GM18907 (cell line): ENCODE measurements around the gene SVIL.
A peak's percentile ranks its signal among the peaks of the same experiment; 100 is the strongest.
"Not testable (repeated sequence)": the region's sequence is repeated elsewhere in the genome, so short reads cannot be mapped to it uniquely, and the experiment has no call there.

ENCODE experiments used
- ATAC-seq: cut with Tn5 transposase; IDR thresholded peaks from one replicate; pipeline ENCODE4 v1.9.1; 2021; ENCODE audit warnings: mild to moderate bottlenecking, moderate library complexity; ENCODE audit not compliant: unreplicated experiment

Gene SVIL

DNA sequence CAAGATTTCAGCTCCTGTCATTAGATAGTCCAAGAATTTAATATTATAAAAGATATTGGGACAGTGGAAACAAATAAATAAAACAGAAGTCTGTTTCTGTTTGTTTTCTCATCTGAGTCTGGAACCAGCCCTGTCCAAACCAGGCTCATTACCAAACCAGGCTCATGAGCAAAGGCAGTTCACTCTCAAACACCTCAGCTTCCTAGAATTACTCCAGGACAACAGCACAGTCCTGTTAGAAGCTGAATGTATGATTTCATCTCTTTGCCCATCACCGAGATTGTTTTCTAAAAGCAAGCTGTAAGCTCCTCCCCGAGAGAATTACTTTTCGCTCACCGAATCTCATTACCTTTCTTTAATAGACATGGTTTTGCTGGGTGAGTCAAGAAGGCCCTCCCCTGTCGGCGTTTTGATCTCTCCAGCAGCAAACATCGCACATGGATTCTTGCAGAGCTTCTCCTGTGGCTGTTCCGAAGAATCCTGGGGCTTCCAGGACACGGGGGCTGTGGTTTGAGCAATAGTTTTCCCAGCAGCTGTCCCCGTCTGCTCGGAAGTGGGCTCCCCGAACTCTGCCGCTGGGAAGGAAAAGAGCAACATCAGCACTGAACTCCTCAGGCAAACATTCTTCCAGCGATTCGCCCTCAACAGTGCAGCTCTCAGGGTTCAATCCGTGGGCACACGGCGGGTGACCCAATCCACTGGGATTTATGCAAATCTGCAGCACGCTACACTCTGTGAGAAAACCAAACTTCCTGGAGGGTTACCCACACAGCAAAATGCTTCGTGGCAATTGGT lies 112.5 kb downstream of the SVIL start:
- no peak for ATAC-seq

- no peak for ATAC-seq
Measured at GRCh38 chr10:29519659-29520058, 115.1 kb downstream of the SVIL start.

DNA sequence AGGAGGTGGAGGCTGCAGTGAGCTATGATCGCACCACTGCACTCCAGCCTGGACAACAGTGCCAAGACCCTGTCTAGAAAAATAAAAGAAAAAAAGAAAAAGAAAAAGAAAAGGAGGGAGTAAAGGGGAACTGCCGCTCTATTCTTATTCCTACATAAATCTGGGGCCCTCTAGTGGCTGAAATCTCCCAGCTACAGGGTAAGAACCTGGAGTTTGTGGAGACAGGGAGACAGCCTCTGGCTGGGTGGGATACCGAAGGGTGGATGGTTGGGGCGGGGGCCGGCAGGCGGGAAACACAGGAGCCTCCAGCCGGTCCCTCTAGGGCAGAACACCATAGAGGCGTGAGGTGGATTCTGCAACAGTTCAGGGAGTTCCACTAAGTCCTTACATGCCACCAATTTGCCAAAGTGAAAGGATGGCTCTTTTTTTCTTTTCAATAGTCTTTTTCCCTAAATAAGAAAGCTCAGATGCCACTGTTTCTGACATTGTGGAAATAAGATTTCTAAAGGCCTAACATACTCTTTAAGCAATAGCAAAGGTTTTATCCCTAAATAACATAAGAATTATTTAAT lies 117.3 kb downstream of the SVIL start:
- no peak for ATAC-seq

DNA sequence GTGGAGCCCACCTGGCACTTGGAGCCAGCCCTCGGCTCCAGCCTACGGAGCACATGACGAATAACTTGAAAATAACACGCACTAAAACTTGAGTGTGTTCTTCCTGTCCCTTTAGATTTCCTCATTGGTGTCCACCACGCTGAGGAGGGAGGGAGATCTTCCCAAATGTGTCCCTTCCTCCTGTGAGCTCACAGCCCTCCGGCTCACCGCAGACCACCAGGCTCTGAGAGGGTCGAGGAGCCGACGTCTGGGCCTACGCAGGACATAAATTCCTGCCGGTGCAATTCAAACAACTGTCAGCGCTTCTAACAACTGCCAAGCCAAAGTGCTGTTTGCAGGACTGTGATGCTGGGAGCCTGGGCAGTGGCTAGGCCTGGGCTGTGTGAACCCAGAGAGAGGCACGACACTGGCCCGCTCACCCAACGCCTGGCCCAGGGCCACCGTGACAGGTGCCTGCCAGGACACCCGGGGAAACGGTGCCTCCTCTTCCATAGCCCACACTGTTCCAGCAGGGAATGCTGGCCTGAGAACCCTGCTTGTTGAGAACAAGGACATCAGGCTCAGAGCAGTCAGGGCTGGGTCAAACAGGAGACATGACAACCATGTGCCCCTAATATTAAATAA lies 118.3 kb downstream of the SVIL start:
- not testable (repeated sequence) for ATAC-seq

- ATAC-seq, result not testable (repeated sequence)
Measured at GRCh38 chr10:29515879-29516278, 118.9 kb downstream of the SVIL start.

DNA sequence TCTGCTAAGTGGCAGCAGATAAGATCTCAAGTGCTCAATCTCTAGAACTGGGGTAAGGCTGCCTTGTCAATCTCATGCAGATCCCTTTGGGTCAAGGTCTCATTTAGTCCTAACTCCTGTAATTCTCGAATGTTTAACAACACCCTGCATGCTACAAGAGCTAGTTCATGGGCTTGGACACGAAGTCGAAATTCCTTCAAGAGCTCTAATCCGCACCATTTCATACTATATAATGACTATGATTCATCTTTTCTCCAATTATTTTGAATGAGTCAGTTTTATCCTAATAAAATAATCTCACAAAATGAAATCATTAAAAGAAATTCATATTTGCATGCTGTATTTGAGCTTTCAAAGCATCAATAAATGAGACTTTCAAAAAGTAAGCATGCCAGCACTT lies 119.7 kb downstream of the SVIL start:
- ATAC-seq, result not testable (repeated sequence)

DNA sequence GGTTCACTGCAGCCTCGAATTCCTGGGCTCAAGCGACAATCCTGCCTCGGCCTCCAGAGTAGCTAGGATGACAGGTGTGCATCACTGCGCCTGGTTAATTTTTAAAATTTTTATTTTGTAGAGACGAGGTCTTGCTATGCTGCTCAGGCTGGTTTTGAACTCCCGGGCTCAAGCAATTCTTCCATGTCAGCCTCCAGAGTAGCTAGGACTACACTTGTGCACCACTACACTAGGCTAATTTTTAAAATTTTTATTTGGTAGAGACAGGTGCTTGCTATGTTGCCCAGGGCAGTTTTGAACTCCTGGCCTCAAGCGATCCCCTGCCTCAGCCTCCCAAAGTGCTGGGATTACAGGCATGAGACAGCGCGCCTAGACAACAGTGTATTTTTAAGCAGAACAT lies 120.5 kb downstream of the SVIL start:
- no peak for ATAC-seq

DNA sequence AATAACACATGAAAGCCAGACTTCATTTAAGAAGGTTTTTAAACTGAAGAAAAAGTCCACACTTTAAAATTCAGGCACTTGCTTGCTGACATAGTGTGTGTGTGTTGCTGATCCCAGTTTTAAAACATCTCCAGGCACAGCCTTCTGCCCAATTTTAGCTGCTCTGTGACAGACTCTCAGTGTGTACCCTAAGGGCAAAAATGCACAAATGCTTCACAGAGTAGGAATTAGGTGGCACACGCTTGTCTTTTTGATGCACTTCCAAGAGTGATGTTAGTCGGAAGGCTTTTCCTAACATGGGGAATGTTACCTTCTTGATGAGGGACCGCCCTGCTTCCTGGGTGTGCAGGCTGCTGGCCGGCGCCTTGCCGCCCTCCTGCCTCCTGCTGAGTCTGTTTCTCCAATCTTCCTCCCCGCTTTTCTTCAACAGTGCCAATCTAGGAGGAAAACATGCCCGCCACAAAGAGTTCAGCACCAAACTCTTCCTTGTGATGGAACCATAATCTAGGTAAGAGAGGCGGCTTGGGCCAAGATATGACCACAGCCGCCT lies 122.3 kb downstream of the SVIL start:
- ATAC-seq, result no peak

DNA sequence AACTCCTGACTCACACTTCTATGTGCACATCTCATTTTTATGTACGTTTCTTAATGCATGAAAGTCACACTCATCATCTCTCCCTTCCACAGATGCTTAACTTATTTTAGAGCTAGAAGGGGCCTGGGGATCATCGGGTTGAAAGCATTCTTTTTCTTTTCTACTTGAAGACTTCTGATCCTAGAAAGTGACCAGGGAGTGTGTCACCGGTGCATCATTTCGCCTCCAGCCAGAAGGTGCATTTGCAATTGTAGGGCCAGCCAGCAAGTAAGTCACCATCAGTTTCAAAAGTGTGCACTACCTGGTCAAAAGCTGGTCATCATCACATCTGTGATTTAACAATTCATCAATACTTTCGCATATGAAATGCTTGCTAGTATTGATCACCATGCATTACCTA lies 123.0 kb downstream of the SVIL start:
- not testable (repeated sequence) for ATAC-seq

DNA sequence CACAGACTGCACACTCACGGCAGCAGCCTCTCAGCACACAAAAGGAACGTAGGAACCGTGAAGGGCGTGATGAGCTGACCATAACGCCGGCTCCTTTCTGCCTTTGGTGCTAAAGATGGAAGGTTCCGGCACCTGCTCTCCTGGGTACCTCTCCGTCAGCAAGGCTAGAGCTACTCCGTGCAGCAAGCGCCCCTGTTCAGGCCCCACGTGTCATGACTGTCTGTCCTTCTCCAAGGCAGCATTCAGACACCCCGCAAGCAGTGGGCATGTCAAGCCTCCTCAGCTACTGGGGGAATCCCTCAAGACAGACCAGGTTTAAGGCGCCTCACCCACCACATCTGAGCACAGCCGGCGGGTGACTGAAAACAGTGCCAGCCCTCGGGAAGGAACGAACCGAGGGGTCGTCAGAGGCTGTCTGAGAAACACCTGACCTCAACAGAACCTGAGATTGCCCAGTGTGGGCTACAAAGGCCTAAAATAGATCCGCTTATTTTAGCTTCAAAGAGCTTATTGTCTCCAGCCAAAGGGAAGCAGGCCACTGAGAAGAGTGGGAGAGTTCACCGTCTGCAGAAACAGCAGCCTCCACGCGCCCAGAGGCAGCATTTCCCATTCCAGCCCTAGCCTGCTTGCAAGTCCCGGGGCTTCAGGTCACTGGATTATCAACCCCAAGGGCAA lies 124.2 kb downstream of the SVIL start:
- ATAC-seq, result not testable (repeated sequence)

GRCh38 chr10:29508554-29509244 lies 126.1 kb downstream of the SVIL start:
- ATAC-seq, result no peak

DNA sequence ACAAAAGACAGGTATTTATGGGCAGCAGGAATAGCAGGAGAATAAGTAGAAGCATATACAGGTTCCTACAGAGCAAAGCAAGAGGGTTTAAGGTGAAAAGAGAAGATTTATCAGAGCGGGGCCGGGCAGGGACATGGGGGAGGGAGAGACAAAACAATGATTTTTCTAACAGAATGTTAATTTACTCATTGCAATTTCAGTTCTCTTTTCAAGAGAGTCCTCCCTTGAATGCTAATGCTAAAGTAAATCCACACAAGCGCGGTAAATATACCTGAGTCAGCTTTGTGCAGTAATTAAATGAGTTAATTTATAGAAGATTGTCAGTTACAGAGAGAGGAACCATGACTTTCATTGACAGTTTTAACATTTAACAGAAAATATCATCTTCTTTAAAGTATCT lies 127.0 kb downstream of the SVIL start:
- ATAC-seq, result not testable (repeated sequence)

GRCh38 chr10:29506324-29506921 lies 128.3 kb downstream of the SVIL start:
- ATAC-seq, result not testable (repeated sequence)

DNA sequence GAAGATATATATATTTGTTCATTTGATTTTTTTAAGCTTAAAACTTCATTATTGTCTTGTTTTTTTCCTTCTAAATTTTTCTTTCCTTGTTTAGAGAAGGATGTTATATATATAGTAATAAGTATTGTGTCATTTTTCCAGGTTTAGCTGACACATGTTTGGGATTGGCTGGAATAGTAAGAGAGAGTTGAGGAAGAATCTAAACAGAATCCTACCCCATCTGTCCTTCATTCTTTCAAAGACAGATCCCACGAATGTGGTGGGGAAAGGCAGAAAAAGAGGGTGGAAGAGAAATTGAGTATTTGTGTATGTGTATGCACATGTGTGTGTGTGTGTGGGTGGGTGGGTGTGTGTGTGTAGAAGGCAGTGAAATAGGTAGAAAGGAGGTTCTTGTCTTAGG lies 132.4 kb downstream of the SVIL start:
- no peak for ATAC-seq

- no peak for ATAC-seq
Measured at GRCh38 chr10:29501692-29502091, 133.1 kb downstream of the SVIL start.

DNA sequence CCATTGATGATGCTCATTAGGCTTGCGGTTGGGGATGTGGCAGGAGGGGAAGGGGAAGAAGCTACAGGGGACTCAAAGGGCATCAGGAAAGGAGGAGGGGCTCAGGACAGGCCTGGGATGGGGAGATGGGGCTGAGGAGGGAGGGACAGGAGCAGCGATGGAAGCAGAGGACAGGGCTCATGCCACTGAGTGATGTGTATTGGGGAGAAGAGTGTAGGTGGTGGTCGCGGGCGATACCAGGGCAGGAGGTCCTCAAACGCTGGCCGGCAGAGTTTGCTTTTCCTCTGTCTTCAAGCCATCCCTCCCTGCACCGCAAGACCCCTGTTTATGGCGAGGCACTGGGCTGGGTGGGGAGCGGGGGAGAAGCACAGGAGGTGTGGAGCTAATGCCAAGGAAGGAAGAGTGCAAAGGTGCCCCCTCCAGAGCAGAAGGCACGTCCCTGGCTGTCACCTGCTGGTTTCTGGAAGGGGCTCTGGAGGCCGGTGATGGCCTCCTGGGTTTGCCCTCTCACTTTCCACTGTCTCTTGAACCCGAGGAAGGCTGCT lies 134.7 kb downstream of the SVIL start:
- ATAC-seq, result no peak

GRCh38 chr10:29496341-29497162 lies 138.2 kb downstream of the SVIL start:
- peak; percentile 68 for ATAC-seq

GRCh38 chr10:29495366-29495765 lies 139.4 kb downstream of the SVIL start:
- ATAC-seq, result no peak

DNA sequence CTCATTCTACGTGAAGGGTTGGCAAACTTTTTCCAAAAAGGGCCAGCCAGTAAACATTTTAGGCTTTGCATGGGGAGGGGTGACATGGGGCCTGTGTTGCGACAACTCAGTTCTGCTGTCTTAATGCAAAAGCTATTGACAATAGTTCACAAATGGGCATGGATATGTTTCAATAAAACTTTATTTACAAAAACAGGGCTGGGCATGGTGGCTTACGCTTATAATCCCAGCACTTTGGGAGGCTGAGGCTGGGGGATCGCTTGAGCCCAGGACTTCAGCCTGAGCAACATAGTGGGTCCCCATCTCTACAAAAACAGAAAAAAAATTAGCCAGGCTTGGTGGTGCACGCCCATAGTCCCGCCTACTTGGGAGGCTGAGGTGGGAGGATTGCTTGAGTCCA lies 141.1 kb downstream of the SVIL start:
- no peak for ATAC-seq
